Endothelial cell of umbilical vein (primary cell): Measurements from ENCODE around the gene TMEM37. TPM values are rescaled to one million over a fixed set of nuclear protein-coding genes. Genes with fewer than 3 reads are reported as not detected.

Experiments used
- BruUV-seq: library from RNA; stranded (reverse); fragments of 400-500 nt; replicated peaks from 2 replicates; lab custom pipeline; 2021; lab: Mats Ljungman, UMichigan
- CTCF ChIA-PET: fragments of 300-600, 350-600 bp; sonication (Branson Sonifier 250); formaldehyde crosslinking; loops from one replicate; lab custom pipeline; 2021; ENCODE audit warnings: antibody characterized with exemption, inconsistent platforms; lab: Charles Lee
- POLR2A ChIA-PET: fragments of 300-600, 350-600 bp; sonication (Branson Sonifier 250); formaldehyde crosslinking; loops from one replicate; lab custom pipeline; 2021; ENCODE audit warnings: antibody characterized with exemption, inconsistent platforms; lab: Charles Lee
- DNase-seq: peaks from one replicate; pipeline ENCODE4 v3.0.0-alpha.2; 2011; ENCODE audit warnings: low read depth, low spot score
- FAIRE-seq: peaks from 2 replicates; lab custom pipeline; 2011; peaks lifted over from hg19 to GRCh38; lab: Jason Lieb, UNC
- H2AFZ ChIP-seq: 2 replicates; pipeline ENCODE4 v1.6.0; 2012; ENCODE audit warnings: low read depth, low read length, control low read depth, inconsistent platforms
- H3K27ac ChIP-seq: 2 replicates; pipeline ENCODE4 v1.5.1; 2011; ENCODE audit warnings: low read depth, mild to moderate bottlenecking, control low read depth, low read length, moderate library complexity; ENCODE audit not compliant: insufficient read depth
- H3K27me3 ChIP-seq, 2 experiments: 2 replicates each; pipeline versions ENCODE4 v1.6.0 to v1.6.1; 2011; ENCODE audit warnings: low read length in 2 of 2, mixed read lengths in 1 of 2; ENCODE audit not compliant: control insufficient read depth in 2 of 2, insufficient read depth in 2 of 2
- H3K36me3 ChIP-seq, 2 experiments: 2 replicates in 1 of 2; 3 replicates in 1 of 2; pipeline ENCODE4 v1.5.1; 2011; ENCODE audit warnings: low read length in 2 of 2, mild to moderate bottlenecking in 1 of 2, moderate library complexity in 1 of 2; ENCODE audit not compliant: control insufficient read depth in 2 of 2, insufficient read depth in 2 of 2; ENCODE audit errors: extremely low read depth in 1 of 2
- H3K4me1 ChIP-seq: 3 replicates; pipeline ENCODE4 v1.5.1; 2011; ENCODE audit warnings: mild to moderate bottlenecking, low read length; ENCODE audit not compliant: control insufficient read depth, insufficient read depth; ENCODE audit errors: extremely low read depth
- H3K4me2 ChIP-seq: 2 replicates; pipeline ENCODE4 v1.6.1; 2011; ENCODE audit warnings: low read length, control low read depth, mixed read lengths; ENCODE audit not compliant: insufficient read depth
- H3K4me3 ChIP-seq, 3 experiments: fragments of 200-600 bp in 1 of 3; sonication (generic), shearing (Covaris generic) in 1 of 3; replicated peaks in 1 of 3; 2 replicates each; pipeline ENCODE4 v1.5.1; 2011 to 2016; ENCODE audit warnings: control low read depth in 3 of 3, low read length in 3 of 3, mild to moderate bottlenecking in 2 of 3, inconsistent platforms in 1 of 3, low read depth in 1 of 3, moderate library complexity in 1 of 3; ENCODE audit not compliant: insufficient read depth in 1 of 3
- H3K79me2 ChIP-seq: 2 replicates; pipeline ENCODE4 v1.6.0; 2012; ENCODE audit warnings: low read length, inconsistent platforms; ENCODE audit not compliant: control insufficient read depth, insufficient read depth
- H3K9ac ChIP-seq: replicated peaks from 2 replicates; pipeline ENCODE3; 2011; ENCODE audit warnings: low read length, control low read depth; ENCODE audit not compliant: insufficient read depth; ENCODE audit errors: extremely low read depth
- H3K9me1 ChIP-seq: replicated peaks from 3 replicates; pipeline ENCODE4 v1.6.0; 2011; ENCODE audit warnings: mild to moderate bottlenecking, low read length; ENCODE audit not compliant: control insufficient read depth, insufficient read depth; ENCODE audit errors: extremely low read depth
- H3K9me3 ChIP-seq: replicated peaks from 2 replicates; pipeline ENCODE4 v1.5.1; 2012; ENCODE audit warnings: low read length, inconsistent platforms; ENCODE audit not compliant: control insufficient read depth, insufficient read depth
- H4K20me1 ChIP-seq: replicated peaks from 2 replicates; pipeline ENCODE3; 2011; ENCODE audit warnings: mild to moderate bottlenecking, low read length; ENCODE audit not compliant: control insufficient read depth, insufficient read depth; ENCODE audit errors: extremely low read depth
- CTCF ChIP-seq, 2 donors: IDR thresholded peaks; 1 replicate in 1 of 2; 2 replicates in 1 of 2; pipeline ENCODE4 v1.5.1; 2011; ENCODE audit warnings: low read length in 2 of 2, mild to moderate bottlenecking in 2 of 2, moderate library complexity in 2 of 2, control low read depth in 1 of 2, inconsistent platforms in 1 of 2, low read depth in 1 of 2; ENCODE audit not compliant: insufficient read depth in 1 of 2; ENCODE audit errors: extremely low read depth in 1 of 2
- EZH2 ChIP-seq: IDR thresholded peaks from 2 replicates; pipeline ENCODE4 v1.6.1; 2012; ENCODE audit warnings: borderline replicate concordance, low read depth, mild to moderate bottlenecking, moderate library complexity, low read length, inconsistent platforms; ENCODE audit not compliant: severe bottlenecking
- FOS ChIP-seq: IDR thresholded peaks from 2 replicates; pipeline ENCODE4 v1.6.1; 2011; ENCODE audit warnings: mild to moderate bottlenecking, low read length, moderate library complexity, borderline replicate concordance; ENCODE audit not compliant: insufficient read depth
- GATA2 ChIP-seq: IDR thresholded peaks from 2 replicates; pipeline ENCODE4 v1.7.0; 2011; ENCODE audit warnings: low read depth, mild to moderate bottlenecking, moderate library complexity, mixed read lengths, low read length; ENCODE audit not compliant: insufficient read length, insufficient read depth
- JUN ChIP-seq: IDR thresholded peaks from 2 replicates; pipeline ENCODE4 v1.6.1; 2011; ENCODE audit warnings: borderline replicate concordance, low read depth; ENCODE audit not compliant: insufficient read length, insufficient read depth
- MAX ChIP-seq: IDR thresholded peaks from 2 replicates; pipeline ENCODE4 v1.6.1; 2011; ENCODE audit not compliant: insufficient read depth, insufficient read length
- MYC ChIP-seq: IDR thresholded peaks from one replicate; pipeline ENCODE4 v1.6.1; 2011; ENCODE audit warnings: mild to moderate bottlenecking, low read depth, low read length
- POLR2A ChIP-seq: IDR thresholded peaks from 2 replicates; pipeline ENCODE4 v1.6.1; 2012; ENCODE audit warnings: low read depth, mild to moderate bottlenecking, control low read depth, low read length
- POLR2AphosphoS5 ChIP-seq: IDR thresholded peaks from 2 replicates; pipeline ENCODE4 v1.6.1; 2012; ENCODE audit warnings: low read depth, mild to moderate bottlenecking, control low read depth, low read length, moderate library complexity; ENCODE audit not compliant: insufficient read depth
- dilution Hi-C: fragments of 300-500 bp; cut with MboI; formaldehyde crosslinking; loops from one replicate; pipeline ENCODE4 v1.15.0; 2019; ENCODE audit warnings: low sequenced_read_pairs; ENCODE audit not compliant: extremely low pct_ligation_motif_present
- intact Hi-C: fragments of 100-400 bp; cut with micrococcal nuclease; formaldehyde crosslinking; loops from one replicate; pipeline ENCODE4 v1.10.0; 2022
- polyA plus RNA-seq, 4 experiments: library from polyadenylated mRNA; depleted of rRNA in 3 of 4; stranded (reverse) in 3 of 4; unstranded in 1 of 4; fragments of >200 nt; gene quantifications; 2 replicates each; pipeline versions ENCODE4 v1.2.1 to v1.2.3, GENCODE V29; 2011 to 2012; ENCODE audit warnings: missing spikeins in 1 of 4
- total RNA-seq: library from RNA; stranded (reverse); gene quantifications from 2 replicates; pipeline ENCODE4 v1.2.3, GENCODE V29; 2021

Gene TMEM37
- total and polyA plus RNA-seq, 2 donors (not counting 3 experiments of a cell fraction or from before 2014, with no cell fraction given): 3.5 to 16.2 TPM

GRCh38 chr2:119449521-119449920 lies 17.9 kb downstream of the TMEM37 start:
- no peak overlapping the region for H3K9ac ChIP-seq
- H3K27me3 ChIP-seq: peaks cover 0 to 6% of the 10 kb centered on the region in 2 experiments
- dilution Hi-C loops (no loop called here), intact Hi-C loops (no loop called here)
- H2AFZ ChIP-seq: no peak overlapping the region
- ChIA-PET POLR2A (no interaction called here), CTCF (interaction anchor here (1.2 to 1.3 kb wide), 2 partner anchors 11 to 27 kb away, joined by 3 read pairs; no protein-coding TSS in a partner anchor)
- H3K4me3 ChIP-seq: no peak overlapping the region
- TF ChIP-seq CTCF (IDR thresholded peaks at IDR 0.05; ENCODE audit: extremely low read depth in 1 of 2, insufficient read depth in 1 of 2, low read depth in 1 of 2, low read length in 2 of 2): no peak
- TF ChIP-seq FOS: no peak
- TF ChIP-seq JUN: no peak
- no peak for TF ChIP-seq POLR2AphosphoS5
- TF ChIP-seq POLR2A: no peak
- TF ChIP-seq GATA2: no peak
- no peak for TF ChIP-seq EZH2
- TF ChIP-seq MYC: no peak
- TF ChIP-seq MAX: no peak
- no peak for FAIRE-seq
- H3K4me2 ChIP-seq: no peak overlapping the region
- H3K36me3 ChIP-seq: no peaks in the 10 kb centered on the region
- H3K4me1 ChIP-seq: no peaks in the 10 kb centered on the region
- no TSS peak for BruUV-seq
- H3K79me2 ChIP-seq: no peaks in the 10 kb centered on the region
- H3K27ac ChIP-seq: no peak overlapping the region
- no peaks in the 10 kb centered on the region for H3K9me1 ChIP-seq
- H3K9me3 ChIP-seq: no peaks in the 10 kb centered on the region
- no peaks in the 10 kb centered on the region for H4K20me1 ChIP-seq
- DNase-seq: no peak
